Fibroblast of lung (primary cell): ENCODE measurements around the gene SPNS3. TPM values are rescaled to one million over a fixed set of nuclear protein-coding genes. Genes with fewer than 3 reads are reported as not detected.

Experiments
- DNase-seq, 2 donors: peaks; one replicate each; pipeline versions ENCODE4 v3.0.0 to v3.0.0-alpha.2; 2010; ENCODE audit warnings: low read depth in 2 of 2
- H2AFZ ChIP-seq: 2 replicates; pipeline ENCODE4 v1.5.1; 2012; ENCODE audit warnings: low read length, control low read depth, inconsistent platforms
- H3K27ac ChIP-seq: 2 replicates; pipeline ENCODE4 v1.5.1; 2011; ENCODE audit warnings: low read length, control low read depth; ENCODE audit not compliant: insufficient read depth
- H3K27me3 ChIP-seq: 2 replicates; pipeline ENCODE4 v1.5.1; 2011; ENCODE audit warnings: mild to moderate bottlenecking, low read length; ENCODE audit not compliant: control insufficient read depth, insufficient read depth
- H3K36me3 ChIP-seq: 2 replicates; pipeline ENCODE4 v1.5.1; 2011; ENCODE audit warnings: low read length; ENCODE audit not compliant: control insufficient read depth, insufficient read depth
- H3K4me1 ChIP-seq: 2 replicates; pipeline ENCODE4 v1.5.1; 2011; ENCODE audit warnings: low read length; ENCODE audit not compliant: control insufficient read depth, insufficient read depth; ENCODE audit errors: extremely low read depth
- H3K4me2 ChIP-seq: 2 replicates; pipeline ENCODE4 v1.5.1; 2011; ENCODE audit warnings: low read length, control low read depth; ENCODE audit not compliant: insufficient read depth; ENCODE audit errors: extremely low read depth
- H3K4me3 ChIP-seq, 4 experiments: fragments of 200-600 bp in 1 of 4; sonication (generic) in 1 of 4; replicated peaks in 1 of 4; 2 replicates each; pipeline ENCODE4 v1.5.1; 2011 to 2016; ENCODE audit warnings: low read length in 4 of 4, low read depth in 3 of 4, mild to moderate bottlenecking in 3 of 4, control low read depth in 2 of 4, inconsistent platforms in 1 of 4, mixed read lengths in 1 of 4; ENCODE audit not compliant: insufficient read depth in 1 of 4; ENCODE audit errors: control extremely low read depth in 1 of 4
- H3K79me2 ChIP-seq: 2 replicates; pipeline ENCODE4 v1.5.1; 2012; ENCODE audit warnings: mild to moderate bottlenecking, low read length, inconsistent platforms; ENCODE audit not compliant: control insufficient read depth, insufficient read depth
- H3K9ac ChIP-seq: 2 replicates; pipeline ENCODE4 v1.5.1; 2011; ENCODE audit warnings: mild to moderate bottlenecking, low read length, control low read depth; ENCODE audit not compliant: insufficient read depth
- H3K9me3 ChIP-seq: 2 replicates; pipeline ENCODE4 v1.5.1; 2012; ENCODE audit warnings: low read depth, low read length; ENCODE audit not compliant: control insufficient read depth, insufficient read depth
- H4K20me1 ChIP-seq: 2 replicates; pipeline ENCODE4 v1.5.1; 2011; ENCODE audit warnings: low read length; ENCODE audit not compliant: control insufficient read depth, insufficient read depth; ENCODE audit errors: extremely low read depth
- CTCF ChIP-seq, 2 donors: IDR thresholded peaks in 1 of 2; conservative IDR thresholded peaks in 1 of 2; 1 replicate in 1 of 2; 2 replicates in 1 of 2; pipeline ENCODE4 v1.5.1; 2011 to 2012; ENCODE audit warnings: low read length in 2 of 2, control low read depth in 1 of 2, inconsistent platforms in 1 of 2, low read depth in 1 of 2, mild to moderate bottlenecking in 1 of 2
- EZH2 ChIP-seq: IDR thresholded peaks from 2 replicates; pipeline ENCODE4 v1.5.1; 2012; ENCODE audit warnings: low read length, control low read depth, mild to moderate bottlenecking; ENCODE audit errors: missing control alignments
- polyA plus RNA-seq, 2 donors: library from polyadenylated mRNA; depleted of rRNA in 1 of 2; stranded (reverse) in 1 of 2; unstranded in 1 of 2; fragments of >200 nt; gene quantifications; 2 replicates each; pipeline ENCODE4 v1.2.1, GENCODE V29; 2011 to 2012; ENCODE audit warnings: missing spikeins in 1 of 2
- total RNA-seq: library from RNA; depleted of rRNA; stranded (reverse); fragments of >200 nt; gene quantifications from 2 replicates; pipeline ENCODE4 v1.2.1, GENCODE V29; 2014

The SPNS3 gene
- total and polyA plus RNA-seq, 2 donors (not counting 1 experiment from before 2014, with no cell fraction given), result not detected

- Histone ChIP-seq H3K4me1 (no peaks in the 10 kb centered on the region), H3K79me2 (no peaks in the 10 kb centered on the region), H3K4me2 (no peak overlapping the region), H3K9me3 (no peaks in the 10 kb centered on the region), H3K27me3 (no peaks in the 10 kb centered on the region), H4K20me1 (no peaks in the 10 kb centered on the region), H3K4me3 (no peak overlapping the region), H3K27ac (no peak overlapping the region), H3K36me3 (peaks cover 4% of the 10 kb centered on the region), H2AFZ (no peak overlapping the region), H3K9ac (no peak overlapping the region)
- no peak for DNase-seq
- no peak for TF ChIP-seq CTCF (conservative IDR thresholded peaks at IDR 0.05 in 1 of 2, IDR thresholded peaks at IDR 0.05 in 1 of 2; ENCODE audit: low read depth in 1 of 2, low read length in 2 of 2)
- no peak for TF ChIP-seq EZH2
Observed at GRCh38 chr17:4534928-4535666, 101.4 kb downstream of the SPNS3 start.

DNA sequence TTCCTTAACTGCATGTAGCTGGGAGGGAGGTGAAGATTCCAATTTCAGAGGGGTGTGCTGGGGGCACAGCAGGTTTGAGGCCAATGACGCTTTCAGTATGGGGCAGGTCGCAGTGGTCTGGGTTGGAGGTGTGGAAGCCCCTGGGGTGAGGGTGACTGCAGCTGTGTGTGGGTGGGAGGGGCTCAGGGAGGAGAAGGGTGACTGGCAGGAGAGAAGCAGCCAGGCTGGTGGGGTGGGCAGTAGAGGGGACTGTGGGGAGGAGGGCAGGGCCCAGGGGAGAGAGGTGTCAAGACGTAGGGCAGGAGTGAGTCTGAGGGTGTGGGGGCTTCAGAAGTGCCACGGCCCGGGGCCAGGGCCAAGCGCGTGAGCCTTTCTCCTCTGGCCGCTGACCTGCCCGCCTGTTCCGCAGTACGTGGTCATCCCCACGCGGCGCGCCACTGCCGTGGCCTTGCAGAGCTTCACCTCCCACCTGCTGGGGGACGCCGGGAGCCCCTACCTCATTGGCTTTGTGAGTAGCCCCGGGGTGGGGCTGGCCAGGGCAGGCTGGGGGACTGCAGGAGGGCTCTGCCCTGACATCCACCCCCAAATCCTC is 102.0 kb downstream of the SPNS3 start:
- Histone ChIP-seq H3K4me2 (no peak overlapping the region), H3K36me3 (peaks cover 4% of the 10 kb centered on the region), H3K4me1 (no peaks in the 10 kb centered on the region), H4K20me1 (no peaks in the 10 kb centered on the region), H3K27ac (no peak overlapping the region), H2AFZ (no peak overlapping the region), H3K79me2 (no peaks in the 10 kb centered on the region), H3K4me3 (no peak overlapping the region), H3K9ac (no peak overlapping the region), H3K27me3 (no peaks in the 10 kb centered on the region), H3K9me3 (no peaks in the 10 kb centered on the region)
- no peak for DNase-seq
- TF ChIP-seq CTCF (conservative IDR thresholded peaks at IDR 0.05 in 1 of 2, IDR thresholded peaks at IDR 0.05 in 1 of 2; ENCODE audit: low read depth in 1 of 2, low read length in 2 of 2) (no peak), EZH2 (no peak)

GRCh38 chr17:4536259-4536741 is 102.6 kb downstream of the SPNS3 start:
- Histone ChIP-seq H3K9me3 (no peaks in the 10 kb centered on the region), H3K27me3 (no peaks in the 10 kb centered on the region), H3K36me3 (peaks cover 6% of the 10 kb centered on the region), H3K79me2 (no peaks in the 10 kb centered on the region), H3K27ac (no peak overlapping the region), H2AFZ (no peak overlapping the region), H3K4me3 (no peak overlapping the region), H3K9ac (no peak overlapping the region), H4K20me1 (no peaks in the 10 kb centered on the region), H3K4me1 (no peaks in the 10 kb centered on the region), H3K4me2 (no peak overlapping the region)
- peak in 1 of 2 donors; percentile 32 for DNase-seq
- TF ChIP-seq EZH2 (no peak), CTCF (conservative IDR thresholded peaks at IDR 0.05 in 1 of 2, IDR thresholded peaks at IDR 0.05 in 1 of 2; ENCODE audit: low read depth in 1 of 2, low read length in 2 of 2) (no peak)
